NCI-H2171 treated with DMSO at 0.1 percent for 48 hours (cell line): ENCODE data around the gene KRTDAP.

Experiments used
- DNase-seq: peaks from one replicate; lab custom pipeline; 2025; lab: John Stamatoyannopoulos, UW

The KRTDAP gene, protein sequence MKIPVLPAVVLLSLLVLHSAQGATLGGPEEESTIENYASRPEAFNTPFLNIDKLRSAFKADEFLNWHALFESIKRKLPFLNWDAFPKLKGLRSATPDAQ

DNA sequence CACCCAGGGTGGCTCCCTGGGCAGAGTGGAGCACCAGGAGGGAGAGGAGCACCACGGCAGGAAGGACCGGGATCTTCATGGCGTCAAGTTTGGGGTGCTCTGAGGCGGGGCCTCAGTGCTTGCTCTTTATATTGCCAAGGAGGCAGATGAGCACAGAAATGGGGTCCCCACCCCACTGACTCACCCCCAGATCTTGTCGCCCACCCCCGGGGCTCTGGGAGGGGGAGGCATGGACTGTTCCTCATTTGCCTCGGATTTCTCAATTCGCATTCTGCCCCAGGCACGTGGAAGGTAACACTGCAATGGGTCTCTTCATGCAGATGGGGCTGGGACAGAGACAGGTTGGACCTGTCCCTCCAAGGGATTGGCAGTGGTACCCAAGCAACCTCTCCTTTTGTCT, at the start of gene KRTDAP:
TSS of gene KRTDAP (minus strand) at position 101 of the 400 bp plus-strand sequence. CDS start at position 79, 22 bp downstream.
- no peak for DNase-seq

DNA sequence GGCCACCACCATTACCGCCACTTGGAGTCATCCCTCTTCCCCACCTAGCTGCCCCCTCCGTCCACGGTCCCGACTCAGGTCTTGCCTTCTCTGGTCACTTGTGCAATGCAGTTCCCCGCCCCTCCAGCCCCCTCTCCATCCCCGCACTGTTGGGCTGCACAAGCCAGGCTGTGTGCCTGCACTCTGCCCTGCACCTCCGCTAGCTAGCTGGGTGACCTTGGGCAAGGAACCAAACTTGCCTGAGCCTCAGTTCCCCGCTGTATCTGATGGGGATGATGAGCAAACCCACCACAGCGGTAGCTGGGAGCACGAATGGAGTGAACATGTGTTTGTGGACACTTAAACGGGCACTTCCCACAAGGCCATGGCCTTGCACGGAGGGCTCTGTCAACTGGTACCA, 49.6 kb upstream of the KRTDAP start:
- no peak for DNase-seq

DNA sequence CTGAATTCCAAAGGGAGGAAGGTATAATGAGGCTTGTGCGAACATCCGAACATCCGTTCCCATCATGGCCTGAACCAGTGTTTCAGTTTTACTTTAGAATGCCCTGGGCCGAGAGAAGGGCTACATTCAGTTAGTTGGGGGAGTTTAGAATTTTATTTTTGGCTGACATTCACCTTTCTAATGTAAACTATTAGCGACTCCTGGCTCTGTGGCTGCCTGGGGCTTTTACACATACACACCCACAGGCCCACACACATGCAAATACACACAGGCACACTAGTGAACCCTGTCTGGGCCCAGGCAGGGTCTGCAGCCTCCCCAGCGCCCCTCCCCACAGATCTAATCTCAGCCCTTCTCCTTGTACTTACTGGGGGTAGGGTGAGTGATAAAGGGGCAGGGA, 49.0 kb upstream of the KRTDAP start:
- DNase-seq, result no peak

DNA sequence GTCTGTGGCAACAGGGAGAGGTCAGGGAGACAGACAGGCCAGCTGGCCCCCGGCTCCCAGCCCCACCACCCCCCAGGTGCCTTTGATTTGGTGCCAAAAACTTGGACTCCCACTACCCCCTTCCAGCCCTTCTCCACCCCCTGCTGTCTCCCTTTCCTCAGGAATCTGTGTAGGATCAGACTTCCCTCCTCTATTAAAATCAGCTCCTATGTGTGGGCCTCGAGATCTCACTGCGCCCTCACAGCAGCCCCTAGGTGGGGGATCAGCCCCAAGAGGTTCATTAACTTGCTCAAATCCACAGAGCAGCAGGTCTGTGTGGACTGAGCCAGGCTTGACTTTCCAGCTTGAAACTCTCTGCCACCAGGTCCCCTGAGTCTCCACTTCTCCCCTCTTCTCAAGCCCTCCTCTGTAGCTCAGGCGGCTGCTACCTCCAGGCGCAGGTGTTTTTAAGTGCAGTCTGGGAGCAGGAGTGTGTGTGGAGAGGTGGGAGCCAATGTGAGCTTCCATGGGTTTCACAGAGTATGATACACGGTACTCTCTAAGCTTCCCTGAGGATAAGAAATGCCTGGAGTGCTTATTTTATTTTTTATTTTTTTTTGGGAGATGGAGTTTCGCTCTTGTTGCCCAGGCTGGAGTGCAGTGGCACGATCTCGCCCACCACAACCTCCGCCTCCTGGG, 44.7 kb upstream of the KRTDAP start:
- peak; percentile 22 for DNase-seq

DNA sequence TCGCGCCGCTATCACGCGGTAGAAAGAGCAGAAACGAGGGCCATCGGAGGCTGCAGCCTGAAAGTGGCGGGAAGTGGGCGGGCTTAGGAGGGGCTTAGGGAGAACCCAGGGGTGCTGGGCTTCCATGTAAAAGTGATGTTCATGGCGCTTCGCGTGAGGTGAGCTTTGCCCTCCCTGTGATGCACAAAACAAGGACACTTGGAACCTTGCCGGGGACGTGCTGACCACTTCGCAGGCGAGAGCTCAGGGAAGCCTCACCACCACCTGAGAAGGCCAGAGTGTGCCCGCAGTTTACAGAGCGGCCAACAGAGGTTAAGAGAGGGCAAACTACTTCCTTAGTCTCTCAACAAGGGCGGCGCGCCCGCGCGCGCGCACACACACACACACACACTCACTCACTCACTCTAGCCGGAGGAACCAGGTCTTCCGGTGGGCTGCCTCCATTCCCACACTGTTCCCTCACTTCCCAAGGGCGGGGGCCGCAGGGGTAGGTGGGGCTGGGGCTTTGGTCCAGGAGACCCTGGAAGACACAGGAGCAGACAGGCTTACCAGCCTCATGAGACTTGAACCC, 43.6 kb upstream of the KRTDAP start:
- DNase-seq, result no peak

DNA sequence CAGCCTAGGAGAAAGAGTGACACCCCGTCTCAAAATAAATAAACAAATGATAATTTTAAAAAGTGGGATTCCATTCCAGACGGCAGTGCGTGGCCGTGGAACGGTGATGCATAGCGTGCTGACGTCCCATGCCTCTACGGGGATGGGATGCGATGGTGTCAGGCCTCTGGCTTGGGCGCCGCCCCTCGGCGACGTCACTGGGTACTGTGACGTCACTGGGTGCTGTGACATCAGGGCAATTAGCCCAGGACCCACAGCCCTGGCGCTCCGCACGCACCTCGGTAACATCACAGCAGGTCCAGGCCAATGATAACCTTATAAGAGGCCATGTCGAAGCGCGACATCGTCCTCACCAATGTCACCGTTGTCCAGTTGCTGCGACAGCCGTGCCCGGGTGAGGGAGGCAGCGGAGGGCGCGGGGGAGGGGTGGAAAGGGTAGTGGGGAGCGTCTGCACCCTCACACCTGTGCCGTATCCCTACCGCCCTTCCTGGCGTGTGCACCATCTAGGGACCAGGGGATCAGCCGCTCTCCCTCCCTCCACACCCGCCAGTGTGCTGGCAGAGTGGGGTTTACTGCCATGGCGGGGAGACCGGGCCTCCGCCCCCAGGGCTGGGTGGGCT, 43.0 kb upstream of the KRTDAP start, which contains the start of gene GAPDHS:
TSS of gene GAPDHS (plus strand) at position 256 of the 621 bp plus-strand sequence. CDS start at position 328, 72 bp downstream.
- DNase-seq, result no peak

DNA sequence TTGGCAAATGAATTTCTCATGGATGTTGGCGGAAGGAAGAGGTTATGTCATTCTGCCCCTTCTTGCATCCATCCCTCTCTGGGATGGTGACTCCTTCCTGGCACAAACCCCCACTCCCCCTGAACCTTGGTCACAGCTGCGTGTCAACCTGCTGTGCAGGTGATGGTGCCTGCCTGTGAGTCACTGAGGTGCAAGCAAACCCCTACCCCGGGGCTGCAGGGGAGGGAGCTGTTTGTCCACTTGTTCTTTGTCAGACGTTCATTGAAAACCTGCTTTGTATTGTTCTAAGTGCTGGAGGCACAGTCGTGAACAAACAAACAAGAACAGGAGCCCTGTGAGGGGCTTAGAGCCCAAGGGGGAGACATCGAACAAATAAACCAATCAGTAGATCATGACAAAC, 41.0 kb upstream of the KRTDAP start:
- no peak for DNase-seq

DNA sequence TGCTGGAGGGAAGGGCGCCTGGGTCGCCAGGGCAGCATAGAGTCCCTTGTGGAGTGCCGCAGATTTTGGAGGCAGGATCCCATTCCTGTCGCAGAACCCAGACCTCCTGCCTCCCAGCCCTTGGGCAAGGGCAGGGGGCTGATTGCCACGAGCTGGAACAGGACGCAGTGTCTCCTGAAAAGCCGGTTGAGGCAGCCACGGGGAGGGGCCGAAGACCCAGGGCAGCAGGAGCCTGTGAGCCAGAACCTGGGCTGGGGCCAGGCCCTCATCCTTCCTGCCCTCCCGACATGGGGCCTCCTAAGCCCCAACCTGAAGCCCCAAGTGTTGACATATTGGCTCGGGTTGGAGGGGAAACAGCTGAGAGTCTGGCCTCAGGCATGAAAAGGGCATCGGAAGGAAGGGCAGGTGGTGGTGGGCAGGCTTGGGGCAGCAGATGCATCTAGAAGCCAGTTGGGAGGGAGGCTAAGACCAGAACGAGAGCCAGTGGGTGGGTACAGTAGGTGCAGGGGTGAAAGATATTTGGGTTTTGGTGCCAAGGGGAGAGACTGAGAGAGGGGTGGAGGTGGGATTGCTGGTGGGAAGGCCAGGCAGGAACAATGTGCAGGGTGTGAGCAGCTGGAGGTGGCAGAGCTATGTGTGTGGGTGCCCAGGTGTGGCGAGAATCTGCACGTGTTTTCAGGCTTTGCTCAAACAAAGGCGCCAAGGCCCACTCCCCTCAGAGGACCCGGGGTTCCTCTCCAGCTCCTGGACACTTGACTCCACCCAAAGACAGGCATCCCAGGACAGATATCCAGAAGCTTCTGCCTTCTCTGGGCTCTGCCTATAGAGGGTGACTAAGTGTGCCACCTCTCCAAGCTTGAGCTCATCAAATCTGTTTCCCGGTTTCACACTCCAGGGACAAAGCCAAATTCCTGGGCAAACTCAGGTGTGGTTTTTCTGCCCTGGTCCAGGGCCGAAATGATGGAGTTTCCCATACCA, 39.3 kb upstream of the KRTDAP start:
- no peak for DNase-seq

DNA sequence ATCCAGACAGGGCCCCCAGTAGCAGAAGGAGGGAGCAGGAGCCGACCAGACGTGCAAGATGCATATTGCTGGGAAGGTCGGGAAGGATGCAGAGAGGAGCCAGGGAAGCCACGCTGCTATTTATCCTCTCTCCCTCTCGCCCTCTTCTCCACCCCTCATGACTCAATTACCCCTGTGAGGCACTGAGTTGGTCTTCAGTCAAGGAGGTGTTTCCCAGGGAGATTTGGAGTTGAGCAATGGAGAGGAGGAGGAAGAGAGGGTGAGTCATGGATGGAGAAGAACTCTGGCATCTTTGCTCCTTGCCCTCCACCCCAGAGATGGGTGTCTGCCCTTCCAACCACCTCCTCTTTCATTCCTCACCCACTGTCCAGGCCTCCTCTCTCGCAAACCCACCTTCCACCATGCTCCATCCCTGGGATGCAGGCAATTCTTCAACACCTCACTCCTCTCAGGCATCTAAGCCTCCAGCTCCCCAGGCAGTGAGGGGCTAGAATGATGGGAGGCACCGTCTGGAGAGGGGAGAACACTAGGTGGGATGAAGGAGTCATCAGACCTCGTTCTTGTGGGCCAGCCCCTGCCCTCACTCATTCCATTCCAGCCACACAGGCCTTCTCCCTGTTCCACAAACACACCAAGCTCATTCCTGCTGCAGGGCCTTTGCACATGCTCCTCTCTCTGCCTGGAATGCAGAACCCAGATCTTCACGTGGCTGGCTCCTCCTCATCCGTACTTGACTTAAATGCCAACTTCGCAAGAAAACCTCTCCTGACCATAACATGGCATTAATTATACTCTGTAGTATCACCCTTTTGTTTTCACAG, 38.2 kb upstream of the KRTDAP start, which contains the start of gene SBSN:
TSS of gene SBSN (minus strand) at position 94 of the 821 bp plus-strand sequence. CDS start at position 64, 30 bp downstream.
- DNase-seq, result no peak

DNA sequence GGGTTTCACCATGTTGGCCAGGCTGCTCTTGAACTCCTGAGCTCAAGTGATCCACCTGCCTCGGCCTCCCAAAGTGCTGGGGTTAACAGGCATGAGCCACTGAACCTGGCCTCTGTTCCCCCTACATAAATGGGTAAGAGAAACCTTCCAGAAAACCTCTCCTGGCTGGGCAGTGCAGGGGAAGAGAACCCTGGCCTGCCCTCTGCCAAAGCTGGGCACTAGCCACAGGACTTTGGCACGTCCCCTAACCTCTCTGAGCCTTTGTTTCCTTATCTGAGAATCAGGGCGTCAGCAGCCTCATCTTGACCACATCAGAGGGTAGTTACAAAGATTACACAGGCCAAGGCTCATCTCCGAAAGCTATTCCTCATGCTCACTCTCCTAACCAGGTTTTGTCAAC, 35.6 kb upstream of the KRTDAP start:
- DNase-seq, result no peak

DNA sequence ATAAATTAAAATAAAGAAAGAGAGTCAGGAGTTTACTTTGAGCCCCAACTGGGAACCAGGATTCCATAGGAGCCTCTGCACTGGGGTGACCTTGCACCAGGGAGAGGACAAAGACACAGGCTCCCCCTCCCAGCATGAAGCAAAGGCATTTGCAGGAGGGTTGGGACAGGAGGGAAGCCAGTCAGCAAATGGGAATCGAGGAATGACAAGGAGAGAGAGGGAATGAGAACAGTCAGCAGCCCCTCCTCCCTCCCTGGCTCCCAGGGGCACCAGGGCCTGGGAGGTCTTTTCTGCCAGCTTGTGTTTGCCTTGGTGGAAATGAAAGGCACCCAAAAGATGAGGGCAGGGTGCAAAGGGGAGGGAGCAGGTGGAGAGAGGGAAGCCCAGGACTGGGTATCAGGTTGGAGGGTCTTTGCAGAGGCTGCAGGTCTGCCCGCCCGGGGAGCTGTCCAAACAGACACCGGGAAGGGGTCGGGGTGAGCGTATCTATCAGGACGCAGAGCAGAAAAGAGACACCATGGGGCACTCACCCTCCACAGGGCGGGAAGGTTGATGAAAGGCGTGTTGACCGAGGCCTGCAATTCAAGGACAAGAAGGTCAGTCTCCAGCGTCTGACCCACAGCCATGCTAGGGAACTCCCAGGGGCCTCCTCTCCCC, 34.0 kb upstream of the KRTDAP start:
- DNase-seq, result no peak

DNA sequence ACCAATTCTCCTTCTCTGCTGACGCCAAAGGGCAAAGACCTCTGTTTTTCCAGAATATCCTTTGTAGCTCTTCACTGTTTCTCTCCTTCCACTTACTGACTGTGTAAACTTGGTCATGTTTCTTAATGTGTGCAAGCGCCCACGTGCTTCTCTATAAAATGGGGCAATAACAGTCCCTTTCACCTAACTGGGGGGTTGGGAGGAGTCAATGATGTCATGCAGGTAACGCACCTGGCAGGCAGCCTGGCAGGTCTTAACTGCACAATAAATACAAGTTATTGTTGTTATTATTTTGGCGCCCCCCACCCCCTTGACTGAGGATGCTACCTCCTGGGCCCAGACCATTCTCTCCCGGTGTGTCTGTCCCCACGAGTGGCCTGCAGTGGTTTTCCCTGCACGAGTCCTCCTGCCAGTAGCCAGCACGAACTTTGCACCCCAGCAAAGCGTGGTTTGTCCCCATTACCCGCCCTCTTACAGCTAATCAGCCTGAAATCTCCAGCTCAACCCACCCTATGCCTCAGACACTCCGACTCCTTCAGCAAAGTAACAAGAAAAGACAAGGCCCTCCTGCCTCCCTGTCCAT, 32.6 kb upstream of the KRTDAP start:
- DNase-seq, result no peak

DNA sequence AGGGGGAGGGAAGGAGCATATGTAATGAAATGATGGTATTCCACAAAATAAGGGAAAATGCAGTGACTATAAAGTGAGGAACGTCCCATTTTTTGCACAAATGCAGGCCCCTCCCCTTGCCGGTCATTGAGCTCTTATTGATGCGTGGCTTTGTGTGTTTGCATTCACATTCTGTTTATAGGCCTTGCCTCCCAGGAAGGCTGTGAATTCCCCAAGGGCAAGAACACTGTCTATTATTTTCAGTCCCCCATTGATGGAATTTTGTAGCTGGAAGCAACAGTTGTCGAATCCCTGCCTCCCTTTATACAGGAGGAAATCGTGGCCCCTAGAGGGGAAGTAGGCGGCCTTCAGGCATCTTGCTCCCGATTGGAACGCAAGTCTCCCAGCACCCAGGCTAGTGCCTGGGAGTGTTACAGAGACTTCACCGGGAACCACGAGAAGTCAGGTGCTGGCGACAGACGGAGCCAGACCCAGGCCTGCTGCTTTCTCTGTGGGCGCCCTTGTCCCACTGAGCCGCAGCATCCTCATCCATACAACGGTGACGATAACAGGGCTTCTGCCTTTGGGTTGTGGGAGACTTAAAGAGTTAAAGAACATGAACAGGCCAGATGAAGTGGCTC, 31.0 kb upstream of the KRTDAP start:
- no peak for DNase-seq

DNA sequence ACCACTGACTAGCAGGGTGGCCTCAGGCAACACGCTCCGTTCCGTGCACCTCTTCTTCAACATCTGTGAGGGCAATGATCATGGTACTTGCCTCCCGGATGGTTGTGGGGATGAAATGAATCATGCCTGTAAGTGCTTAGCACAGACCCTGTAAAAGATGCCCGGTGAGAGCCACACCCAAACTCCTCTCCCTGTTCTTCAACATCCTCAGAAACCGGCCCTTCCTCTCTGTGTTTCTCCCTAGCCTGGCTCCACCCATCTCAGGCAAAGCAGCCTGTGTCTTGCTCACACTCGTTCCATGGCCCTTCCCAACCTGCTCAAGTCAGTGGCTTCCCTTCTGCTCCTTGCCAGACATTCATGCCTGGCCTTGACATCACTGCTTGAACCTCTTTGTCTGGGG, 29.0 kb upstream of the KRTDAP start:
- DNase-seq, result no peak

DNA sequence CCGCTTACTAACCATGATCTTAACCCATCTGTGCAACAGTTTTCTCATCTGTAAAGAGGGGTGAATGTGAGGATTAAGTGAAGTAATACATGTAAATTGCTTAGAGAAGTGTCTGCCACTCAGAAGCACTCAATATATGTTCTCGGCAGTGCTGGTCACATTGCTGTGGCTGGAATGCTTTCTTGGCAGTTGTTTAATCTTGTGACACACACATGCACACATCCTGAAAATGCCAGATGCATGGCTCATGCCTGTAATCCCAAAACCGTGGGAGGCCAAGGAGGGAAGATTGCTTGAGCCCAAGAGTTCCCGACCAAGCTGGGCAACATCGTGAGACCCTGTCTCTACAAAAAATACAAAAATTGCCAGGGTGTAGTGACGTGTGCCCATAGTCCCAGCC, 28.0 kb upstream of the KRTDAP start:
- no peak for DNase-seq

DNA sequence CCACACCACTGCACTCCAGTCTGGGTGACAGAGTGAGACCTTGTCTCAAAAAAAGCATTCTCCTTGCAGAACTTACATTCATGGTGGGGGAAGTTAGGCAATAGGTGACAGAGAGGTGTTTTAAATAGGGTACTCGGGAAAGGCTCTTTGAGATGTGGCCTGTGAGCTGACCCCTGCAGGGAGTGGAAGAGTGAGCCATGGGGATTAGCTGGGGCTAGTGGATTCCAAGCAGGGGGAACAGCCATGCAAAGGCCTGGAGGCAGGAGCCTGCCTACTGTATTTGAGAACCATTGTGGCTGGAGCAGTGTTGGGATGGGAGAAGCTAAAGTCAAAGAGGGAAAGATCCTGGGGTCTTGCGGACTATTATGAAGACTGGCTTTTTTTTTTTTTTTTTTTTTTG, 27.1 kb upstream of the KRTDAP start:
- DNase-seq, result no peak

DNA sequence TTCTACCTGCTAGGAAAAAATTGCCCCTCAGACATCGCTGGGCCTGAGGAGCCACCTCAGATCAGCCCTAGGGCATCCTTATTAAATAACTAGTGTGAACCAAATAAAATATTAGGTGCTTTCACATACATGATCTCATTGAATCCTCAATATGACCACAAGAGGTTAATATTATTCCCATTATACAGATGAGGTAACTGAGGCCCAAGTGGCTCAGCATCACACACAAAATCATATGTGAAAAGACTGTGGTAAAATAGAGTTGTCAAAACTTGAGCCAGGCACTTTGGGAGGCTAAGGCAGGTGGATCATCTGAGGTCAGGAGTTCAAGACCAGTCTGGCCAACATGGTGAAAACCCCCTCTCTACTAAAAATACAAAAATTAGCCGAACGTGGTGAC, 26.0 kb upstream of the KRTDAP start:
- DNase-seq, result no peak

DNA sequence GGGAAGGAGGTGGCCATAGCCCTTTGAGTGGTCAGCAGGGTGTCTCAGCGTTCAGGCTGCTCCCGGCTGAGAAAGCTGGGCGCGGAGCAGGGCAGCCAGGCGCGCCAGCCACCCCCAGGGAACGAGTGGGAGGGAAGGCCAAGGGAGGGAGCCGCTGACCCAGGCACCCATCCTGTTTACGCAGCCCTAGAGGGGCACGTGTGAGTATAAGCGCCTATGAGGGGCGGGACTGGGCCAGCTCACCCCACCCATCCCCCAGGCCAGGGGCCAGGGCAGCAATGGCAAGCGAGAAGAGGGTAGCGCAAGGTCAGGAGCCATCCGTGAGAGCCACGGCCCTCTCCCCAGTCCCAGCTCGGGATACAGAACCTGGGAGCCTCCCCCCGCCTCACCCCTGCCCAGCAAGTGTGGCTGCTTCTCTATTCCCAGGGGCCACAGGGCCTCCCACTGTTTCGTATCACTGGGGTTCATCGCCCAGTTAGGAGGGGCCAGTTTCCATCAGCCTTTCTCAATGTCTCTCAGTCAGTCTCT, 24.1 kb upstream of the KRTDAP start:
- no peak for DNase-seq

DNA sequence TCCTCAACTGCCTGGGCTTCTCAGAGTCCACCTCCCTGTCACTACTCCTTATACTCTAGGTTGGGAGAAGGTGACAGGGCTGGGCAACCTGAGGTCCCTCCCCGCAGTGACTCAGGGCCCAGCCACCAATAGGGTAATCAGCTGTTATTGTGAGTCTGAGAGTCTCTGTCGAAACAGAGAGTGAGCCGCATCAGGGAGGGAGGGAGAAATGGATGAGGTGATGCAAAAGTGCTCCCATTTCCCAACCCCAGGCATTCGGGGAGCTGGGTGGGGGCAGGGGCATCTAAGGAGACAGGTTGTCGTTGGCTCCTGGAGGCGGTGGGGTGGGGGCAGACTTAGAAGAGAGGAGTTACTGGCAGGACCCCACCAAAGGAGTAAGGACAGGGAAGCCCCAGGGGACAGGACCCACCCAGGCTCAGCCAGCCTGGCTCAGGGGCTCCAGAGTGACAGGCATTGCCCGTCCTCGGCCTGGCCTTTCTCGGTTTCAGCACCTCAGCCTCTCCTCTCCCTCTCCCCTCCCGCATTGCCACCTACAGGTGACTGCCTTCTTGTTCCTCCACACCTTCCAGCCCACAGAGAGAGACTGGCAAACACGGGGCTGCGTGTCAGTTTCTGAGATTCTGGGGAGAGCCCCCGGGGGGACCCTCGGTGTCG, 23.5 kb upstream of the KRTDAP start, which contains the start of gene DMKN:
TSS of gene DMKN (minus strand) at position 22 of the 654 bp plus-strand sequence. CDS start 174 bp downstream, outside the sequence.
- no peak for DNase-seq
